Neuronal stem cell (in vitro differentiated cells): Measurements from ENCODE around the gene TMEM131L.
"Not testable (repeated sequence)": the region's sequence is repeated elsewhere in the genome, so short reads cannot be mapped to it uniquely, and the experiment has no call there.

Experiments
- DNase-seq: peaks from one replicate; pipeline ENCODE4 v3.0.0-alpha.2; 2013; ENCODE audit warnings: low spot score
- H2AFZ ChIP-seq: one replicate; pipeline ENCODE4 v1.6.1; 2013; ENCODE audit warnings: mild to moderate bottlenecking, low read length, inconsistent platforms
- H2AK5ac ChIP-seq: 2 replicates; pipeline ENCODE4 v1.6.1; 2013; ENCODE audit warnings: low read depth, mild to moderate bottlenecking, inconsistent platforms, low read length, moderate library complexity, mixed read lengths
- H2BK120ac ChIP-seq: 2 replicates; pipeline ENCODE4 v1.6.1; 2013; ENCODE audit warnings: low read depth, mild to moderate bottlenecking, inconsistent platforms, low read length, moderate library complexity, mixed read lengths
- H2BK12ac ChIP-seq: one replicate; pipeline ENCODE4 v1.6.1; 2013; ENCODE audit warnings: low read length, inconsistent platforms
- H2BK15ac ChIP-seq: 2 replicates; pipeline ENCODE4 v1.6.1; 2013; ENCODE audit warnings: mild to moderate bottlenecking, low read length, inconsistent platforms, mixed read lengths
- H2BK5ac ChIP-seq: one replicate; pipeline ENCODE4 v1.6.1; 2013; ENCODE audit warnings: inconsistent platforms, mild to moderate bottlenecking, low read length, moderate library complexity
- H3K14ac ChIP-seq: one replicate; pipeline ENCODE4 v1.6.1; 2013; ENCODE audit warnings: low read length, inconsistent platforms
- H3K18ac ChIP-seq: 2 replicates; pipeline ENCODE4 v1.6.1; 2013; ENCODE audit warnings: low read length, inconsistent platforms
- H3K23ac ChIP-seq: 2 replicates; pipeline ENCODE4 v1.6.1; 2013; ENCODE audit warnings: low read depth, mild to moderate bottlenecking, mixed read lengths, low read length, inconsistent platforms; ENCODE audit not compliant: poor library complexity
- H3K27ac ChIP-seq: replicated peaks from 3 replicates; pipeline ENCODE4 v1.5.1; 2013; ENCODE audit warnings: low read length, inconsistent platforms
- H3K27me3 ChIP-seq, 3 experiments: 2 replicates each; pipeline ENCODE4 v1.6.1; 2013; ENCODE audit warnings: low read length in 3 of 3, mild to moderate bottlenecking in 2 of 3, inconsistent platforms in 1 of 3, low read depth in 1 of 3, mixed read lengths in 1 of 3, moderate library complexity in 1 of 3; ENCODE audit not compliant: control insufficient read depth in 3 of 3, insufficient read depth in 3 of 3
- H3K36me3 ChIP-seq, 2 donors: replicated peaks in 1 of 2; 2 replicates each; pipeline ENCODE4 v1.6.1; 2013; ENCODE audit warnings: low read length in 2 of 2; ENCODE audit not compliant: control insufficient read depth in 2 of 2, insufficient read depth in 2 of 2
- H3K4ac ChIP-seq: 2 replicates; pipeline ENCODE4 v1.6.1; 2013; ENCODE audit warnings: inconsistent platforms, mild to moderate bottlenecking, low read length, moderate library complexity
- H3K4me1 ChIP-seq, 2 donors: 1 replicate in 1 of 2; 2 replicates in 1 of 2; pipeline ENCODE4 v1.6.1; 2013; ENCODE audit warnings: low read length in 2 of 2, low read depth in 1 of 2; ENCODE audit not compliant: control insufficient read depth in 2 of 2, insufficient read depth in 1 of 2
- H3K4me2 ChIP-seq: one replicate; pipeline ENCODE4 v1.6.1; 2013; ENCODE audit warnings: mild to moderate bottlenecking, low read length, inconsistent platforms; ENCODE audit not compliant: insufficient read depth, poor library complexity, severe bottlenecking
- H3K4me3 ChIP-seq, 2 donors: 2 replicates each; pipeline ENCODE4 v1.5.1; 2013; ENCODE audit warnings: low read length in 2 of 2, mild to moderate bottlenecking in 2 of 2, inconsistent platforms in 1 of 2, moderate library complexity in 1 of 2
- H3K79me1 ChIP-seq: one replicate; pipeline ENCODE4 v1.6.1; 2013; ENCODE audit warnings: low read depth, mild to moderate bottlenecking, inconsistent platforms, low read length, moderate library complexity
- H3K9ac ChIP-seq: one replicate; pipeline ENCODE4 v1.6.1; 2013; ENCODE audit warnings: mild to moderate bottlenecking, low read depth, low read length, inconsistent platforms; ENCODE audit not compliant: poor library complexity
- H3K9me3 ChIP-seq, 2 donors: replicated peaks in 1 of 2; 2 replicates each; pipeline versions ENCODE3 to v1.6.1; 2013; ENCODE audit warnings: low read length in 2 of 2, mild to moderate bottlenecking in 2 of 2, inconsistent platforms in 1 of 2, low read depth in 1 of 2, mixed read lengths in 1 of 2, moderate library complexity in 1 of 2; ENCODE audit not compliant: control insufficient read depth in 2 of 2, insufficient read depth in 1 of 2
- H4K8ac ChIP-seq: one replicate; pipeline ENCODE4 v1.6.1; 2013; ENCODE audit warnings: low read depth, mild to moderate bottlenecking, inconsistent platforms, low read length, moderate library complexity
- H4K91ac ChIP-seq: one replicate; pipeline ENCODE4 v1.6.1; 2013; ENCODE audit warnings: low read length, low read depth, mild to moderate bottlenecking, inconsistent platforms; ENCODE audit not compliant: poor library complexity
- WGBS, 2 donors: extraction: QIAGEN DNeasy Blood & Tissue Kit; methylation state at CpG; one replicate each; pipeline ENCODE4 v1.1.7; 2013; ENCODE audit warnings: missing lambda C conversion rate in 2 of 2, mixed read lengths in 1 of 2; ENCODE audit not compliant: insufficient read length in 2 of 2, insufficient replicate concordance in 1 of 2; ENCODE audit errors: extremely low coverage in 2 of 2; 5-methylcytosine and 5-hydroxymethylcytosine counted together

Gene TMEM131L

DNA sequence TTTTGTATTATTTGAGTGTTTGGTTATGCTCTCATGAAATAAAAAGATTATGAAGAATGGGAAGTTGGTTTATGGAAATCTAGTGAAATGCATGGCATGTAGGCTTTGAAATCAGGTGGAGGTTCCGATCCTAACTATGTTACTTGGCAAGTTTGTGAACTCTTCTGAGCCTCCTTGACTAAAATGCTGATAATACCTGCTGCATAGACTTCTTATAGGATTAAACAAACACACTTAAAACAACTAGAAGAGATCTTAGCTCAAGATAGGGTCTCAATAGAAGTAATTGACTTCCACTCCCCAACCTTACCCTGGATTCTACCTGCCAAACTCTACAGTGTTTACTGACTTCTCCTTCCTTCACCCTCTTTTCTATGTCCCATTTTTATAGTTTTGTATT is 195.7 kb downstream of the TMEM131L start:
- H3K14ac ChIP-seq = no peak overlapping the region
- H3K4me1 ChIP-seq = no peaks in the 10 kb centered on the region
- H3K18ac ChIP-seq = no peak overlapping the region
- no peak overlapping the region for H2AFZ ChIP-seq
- H3K36me3 ChIP-seq = no peaks in the 10 kb centered on the region
- no peak overlapping the region for H4K8ac ChIP-seq
- H3K79me1 ChIP-seq = no peaks in the 10 kb centered on the region
- H3K4me2 ChIP-seq = no peak overlapping the region
- H2BK15ac ChIP-seq = no peak overlapping the region
- no CpG with 5 or more reads among the region's 1 CpG for WGBS, 2 donors
- no peak overlapping the region for H2BK120ac ChIP-seq
- H3K9ac ChIP-seq = no peak overlapping the region
- peaks cover 0 to 4% (median 0%) of the 10 kb centered on the region in 3 experiments for H3K27me3 ChIP-seq
- no peak overlapping the region for H2BK12ac ChIP-seq
- H3K27ac ChIP-seq = no peak overlapping the region
- H3K4ac ChIP-seq = no peak overlapping the region
- H4K91ac ChIP-seq = no peak overlapping the region
- no peak overlapping the region for H3K4me3 ChIP-seq
- H2BK5ac ChIP-seq = no peak overlapping the region
- no peak overlapping the region for H3K23ac ChIP-seq
- DNase-seq = no peak
- H3K9me3 ChIP-seq = peaks cover 0 to 4% of the 10 kb centered on the region in 2 donors
- no peak overlapping the region for H2AK5ac ChIP-seq

DNA sequence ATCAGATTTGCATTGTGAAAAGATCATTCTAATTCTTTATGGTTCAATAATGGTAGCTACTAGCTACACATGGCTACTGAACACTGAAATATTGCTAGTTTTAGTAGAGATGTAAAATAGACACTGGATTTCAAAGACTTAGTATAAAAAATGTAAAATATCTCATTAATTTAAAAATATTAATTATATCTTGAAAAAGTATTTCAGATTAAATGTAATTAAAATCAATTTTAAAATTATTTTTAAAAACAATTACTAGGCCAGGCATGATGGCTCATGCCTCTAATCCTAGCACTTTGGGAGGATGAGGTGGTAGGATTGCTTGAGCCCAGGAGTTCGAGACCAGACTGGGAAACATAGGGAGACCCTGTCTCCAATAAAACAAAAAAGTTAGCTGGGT is 197.5 kb downstream of the TMEM131L start:
- Histone ChIP-seq H3K27ac (no peak overlapping the region), H4K8ac (no peak overlapping the region), H3K36me3 (no peaks in the 10 kb centered on the region), H3K4me1 (no peaks in the 10 kb centered on the region), H3K23ac (no peak overlapping the region), H2AFZ (no peak overlapping the region), H2BK5ac (no peak overlapping the region), H3K4ac (no peak overlapping the region), H3K4me2 (no peak overlapping the region), H3K14ac (no peak overlapping the region), H3K18ac (no peak overlapping the region), H2BK120ac (no peak overlapping the region), H3K9me3 (peaks cover 0 to 4% of the 10 kb centered on the region in 2 donors), H3K27me3 (peaks cover 0 to 3% (median 0%) of the 10 kb centered on the region in 3 experiments), H3K4me3 (no peak overlapping the region), H2BK12ac (no peak overlapping the region), H2AK5ac (no peak overlapping the region), H3K79me1 (no peaks in the 10 kb centered on the region), H3K9ac (no peak overlapping the region), H4K91ac (no peak overlapping the region), H2BK15ac (no peak overlapping the region)
- WGBS, 2 donors = no CpG with 5 or more reads among the region's 1 CpG
- no peak for DNase-seq

DNA sequence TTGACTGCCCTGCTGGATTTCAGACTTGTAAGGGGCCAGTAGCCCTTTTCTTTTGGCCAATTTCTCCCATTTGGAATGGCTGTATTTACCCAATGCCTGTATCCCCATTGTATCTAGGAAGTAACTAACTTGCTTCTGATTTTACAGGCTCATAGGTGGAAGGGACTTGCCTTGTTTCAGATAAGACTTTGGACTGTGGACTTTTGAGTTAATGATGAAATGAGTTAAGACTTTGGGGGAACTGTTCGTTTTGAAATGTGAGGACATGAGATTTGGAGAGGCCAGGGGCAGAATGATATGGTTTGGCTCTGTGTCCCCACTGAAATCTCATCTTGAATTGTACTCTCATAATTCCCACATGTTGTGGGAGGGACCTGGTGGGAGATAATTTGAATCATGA is 200.3 kb downstream of the TMEM131L start:
- H3K4me1 ChIP-seq, H3K18ac ChIP-seq, H3K23ac ChIP-seq, H3K27me3 ChIP-seq, H3K4ac ChIP-seq, H3K27ac ChIP-seq, H2BK5ac ChIP-seq, H2AFZ ChIP-seq, H2BK12ac ChIP-seq, DNase-seq, H2AK5ac ChIP-seq, H2BK120ac ChIP-seq, H3K4me3 ChIP-seq, H3K4me2 ChIP-seq, H3K14ac ChIP-seq, H3K9ac ChIP-seq, H3K9me3 ChIP-seq, H2BK15ac ChIP-seq, H4K91ac ChIP-seq, H3K79me1 ChIP-seq, H3K36me3 ChIP-seq, H4K8ac ChIP-seq: not testable (repeated sequence)
- no CpG with 5 or more reads among the region's 1 CpG for WGBS, 2 donors

- Histone ChIP-seq H2BK120ac (no peak overlapping the region), H2BK15ac (no peak overlapping the region), H3K18ac (no peak overlapping the region), H3K4me1 (no peaks in the 10 kb centered on the region), H4K8ac (no peak overlapping the region), H3K36me3 (no peaks in the 10 kb centered on the region), H3K14ac (no peak overlapping the region), H3K4ac (no peak overlapping the region), H3K4me2 (no peak overlapping the region), H2AFZ (no peak overlapping the region), H3K9ac (no peak overlapping the region), H3K79me1 (no peaks in the 10 kb centered on the region), H2BK5ac (no peak overlapping the region), H4K91ac (no peak overlapping the region), H2AK5ac (no peak overlapping the region), H3K9me3 (no peaks in the 10 kb centered on the region), H3K27ac (no peak overlapping the region), H3K27me3 (peaks cover 0 to 5% (median 0%) of the 10 kb centered on the region in 3 experiments), H2BK12ac (no peak overlapping the region), H3K4me3 (no peak overlapping the region), H3K23ac (no peak overlapping the region)
- no CpG with 5 or more reads among the region's 2 CpGs for WGBS, 2 donors
- no peak for DNase-seq
These were observed 202.5 kb downstream of the TMEM131L start for GRCh38 chr4:153668647-153669046.
